Measurements from ENCODE around the gene RNPC3. TPM values are rescaled to one million over a fixed set of nuclear protein-coding genes. Genes with fewer than 3 reads are reported as not detected.
"Not testable (repeated sequence)": the region's sequence is repeated elsewhere in the genome, so short reads cannot be mapped to it uniquely, and the experiment has no call there.

RNPC3 gene
- total RNA-seq, 2 donors from 2014 or later = 16.9 to 19.4 TPM

- no peak overlapping the region for H3K9ac ChIP-seq (ENCODE audit: extremely low read depth, low read length, poor library complexity, severe bottlenecking)
- peaks cover 4% of the 10 kb centered on the region for H3K9me3 ChIP-seq (ENCODE audit: control insufficient read depth, low read length)
- no peaks in the 10 kb centered on the region for H3K4me1 ChIP-seq (ENCODE audit: control insufficient read depth, insufficient read depth, low read length)
- Mint-ChIP-seq H3K9me3 (peaks cover 31% of the 10 kb centered on the region), H3K27ac (no peak overlapping the region), H3K4me3 (no peak overlapping the region), H3K36me3 (ENCODE audit: low read depth) (no peaks in the 10 kb centered on the region), H3K27me3 (ENCODE audit: insufficient read depth) (no peaks in the 10 kb centered on the region), H3K4me1 (no peaks in the 10 kb centered on the region)
- H3K36me3 ChIP-seq (ENCODE audit: control insufficient read depth, insufficient read depth, low read length) = no peaks in the 10 kb centered on the region
- H3K27me3 ChIP-seq (ENCODE audit: control insufficient read depth, insufficient read depth, low read length, poor library complexity, severe bottlenecking) = no peaks in the 10 kb centered on the region
- no peak for DNase-seq
- TF ChIP-seq, protein P1, sequence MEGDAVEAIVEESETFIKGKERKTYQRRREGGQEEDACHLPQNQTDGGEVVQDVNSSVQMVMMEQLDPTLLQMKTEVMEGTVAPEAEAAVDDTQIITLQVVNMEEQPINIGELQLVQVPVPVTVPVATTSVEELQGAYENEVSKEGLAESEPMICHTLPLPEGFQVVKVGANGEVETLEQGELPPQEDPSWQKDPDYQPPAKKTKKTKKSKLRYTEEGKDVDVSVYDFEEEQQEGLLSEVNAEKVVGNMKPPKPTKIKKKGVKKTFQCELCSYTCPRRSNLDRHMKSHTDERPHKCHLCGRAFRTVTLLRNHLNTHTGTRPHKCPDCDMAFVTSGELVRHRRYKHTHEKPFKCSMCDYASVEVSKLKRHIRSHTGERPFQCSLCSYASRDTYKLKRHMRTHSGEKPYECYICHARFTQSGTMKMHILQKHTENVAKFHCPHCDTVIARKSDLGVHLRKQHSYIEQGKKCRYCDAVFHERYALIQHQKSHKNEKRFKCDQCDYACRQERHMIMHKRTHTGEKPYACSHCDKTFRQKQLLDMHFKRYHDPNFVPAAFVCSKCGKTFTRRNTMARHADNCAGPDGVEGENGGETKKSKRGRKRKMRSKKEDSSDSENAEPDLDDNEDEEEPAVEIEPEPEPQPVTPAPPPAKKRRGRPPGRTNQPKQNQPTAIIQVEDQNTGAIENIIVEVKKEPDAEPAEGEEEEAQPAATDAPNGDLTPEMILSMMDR (conservative IDR thresholded peaks at IDR 0.05) = no peak
- 100% methylated on average over 1 of the region's 1 CpG; no CpG with 5 or more reads in 1 of the 2 experiments for WGBS, 2 experiments (ENCODE audit: insufficient coverage in 1 of 2, insufficient read length in 1 of 2)
- no peak overlapping the region for H3K4me3 ChIP-seq (ENCODE audit: low read length)
- H3K27ac ChIP-seq (ENCODE audit: low read depth, low read length) = no peak overlapping the region
Measured at GRCh38 chr1:103582464-103582863, 57.0 kb downstream of the RNPC3 start.

GRCh38 chr1:103583887-103584286, 58.4 kb downstream of the RNPC3 start:
- Mint-ChIP-seq H3K27ac (no peak overlapping the region), H3K4me1 (no peaks in the 10 kb centered on the region), H3K4me3 (no peak overlapping the region), H3K36me3 (ENCODE audit: low read depth) (peaks cover 2% of the 10 kb centered on the region), H3K27me3 (ENCODE audit: insufficient read depth) (no peaks in the 10 kb centered on the region), H3K9me3 (peaks cover 44% of the 10 kb centered on the region)
- Histone ChIP-seq H3K27ac (ENCODE audit: low read depth, low read length) (no peak overlapping the region), H3K36me3 (ENCODE audit: control insufficient read depth, insufficient read depth, low read length) (no peaks in the 10 kb centered on the region), H3K27me3 (ENCODE audit: control insufficient read depth, insufficient read depth, low read length, poor library complexity, severe bottlenecking) (no peaks in the 10 kb centered on the region), H3K4me3 (ENCODE audit: low read length) (no peak overlapping the region), H3K4me1 (ENCODE audit: control insufficient read depth, insufficient read depth, low read length) (no peaks in the 10 kb centered on the region), H3K9me3 (ENCODE audit: control insufficient read depth, low read length) (peaks cover 17% of the 10 kb centered on the region), H3K9ac (ENCODE audit: extremely low read depth, low read length, poor library complexity, severe bottlenecking) (no peak overlapping the region)
- no peak for DNase-seq
- WGBS, 2 experiments (ENCODE audit: insufficient coverage in 1 of 2, insufficient read length in 1 of 2) = 100% methylated on average over 2 of the region's 3 CpGs; no CpG with 5 or more reads in 1 of the 2 experiments
- TF ChIP-seq, protein P1 (conservative IDR thresholded peaks at IDR 0.05) = no peak

- Histone ChIP-seq H3K4me1 (ENCODE audit: control insufficient read depth, insufficient read depth, low read length) (no peaks in the 10 kb centered on the region), H3K27me3 (ENCODE audit: control insufficient read depth, insufficient read depth, low read length, poor library complexity, severe bottlenecking) (no peaks in the 10 kb centered on the region), H3K27ac (ENCODE audit: low read depth, low read length) (no peak overlapping the region), H3K9me3 (ENCODE audit: control insufficient read depth, low read length) (peaks cover 17% of the 10 kb centered on the region), H3K9ac (ENCODE audit: extremely low read depth, low read length, poor library complexity, severe bottlenecking) (no peak overlapping the region), H3K36me3 (ENCODE audit: control insufficient read depth, insufficient read depth, low read length) (no peaks in the 10 kb centered on the region), H3K4me3 (ENCODE audit: low read length) (no peak overlapping the region)
- no peaks in the 10 kb centered on the region for H3K27me3 Mint-ChIP-seq (ENCODE audit: insufficient read depth)
- TF ChIP-seq, protein P1 (conservative IDR thresholded peaks at IDR 0.05) = no peak
- peaks cover 46% of the 10 kb centered on the region for H3K9me3 Mint-ChIP-seq
- DNase-seq = no peak
- H3K27ac Mint-ChIP-seq = no peak overlapping the region
- no peaks in the 10 kb centered on the region for H3K4me1 Mint-ChIP-seq
- H3K4me3 Mint-ChIP-seq = no peak overlapping the region
- peaks cover 2% of the 10 kb centered on the region for H3K36me3 Mint-ChIP-seq (ENCODE audit: low read depth)
- WGBS, 2 experiments (ENCODE audit: insufficient coverage in 1 of 2, insufficient read length in 1 of 2) = 78% methylated on average over 1 of the region's 2 CpGs; no CpG with 5 or more reads in 1 of the 2 experiments
Measured at GRCh38 chr1:103584537-103584936, 59.0 kb downstream of the RNPC3 start.

- H3K27me3 ChIP-seq (ENCODE audit: control insufficient read depth, insufficient read depth, low read length, poor library complexity, severe bottlenecking); H3K4me1 Mint-ChIP-seq; H3K36me3 Mint-ChIP-seq (ENCODE audit: low read depth); H3K36me3 ChIP-seq (ENCODE audit: control insufficient read depth, insufficient read depth, low read length); H3K9ac ChIP-seq (ENCODE audit: extremely low read depth, low read length, poor library complexity, severe bottlenecking); H3K4me1 ChIP-seq (ENCODE audit: control insufficient read depth, insufficient read depth, low read length); H3K4me3 ChIP-seq (ENCODE audit: low read length); H3K27ac Mint-ChIP-seq; H3K4me3 Mint-ChIP-seq; H3K27ac ChIP-seq (ENCODE audit: low read depth, low read length); H3K9me3 Mint-ChIP-seq; H3K9me3 ChIP-seq (ENCODE audit: control insufficient read depth, low read length); H3K27me3 Mint-ChIP-seq (ENCODE audit: insufficient read depth); DNase-seq: not testable (repeated sequence)
- WGBS, 2 experiments (ENCODE audit: insufficient coverage in 1 of 2, insufficient read length in 1 of 2) = no CpG with 5 or more reads among the region's 3 CpGs
Measured at GRCh38 chr1:103602740-103603139, 77.2 kb downstream of the RNPC3 start.
